ENCODE measurements around the gene MAPT. TPM values are rescaled to one million over a fixed set of nuclear protein-coding genes. Genes with fewer than 3 reads are reported as not detected.
A peak's percentile ranks its signal among the peaks of the same experiment; 100 is the strongest.

MAPT gene
- total RNA-seq, 4 donors from 2014 or later = 0.44 to 12.2 (median 3.3) TPM

DNA sequence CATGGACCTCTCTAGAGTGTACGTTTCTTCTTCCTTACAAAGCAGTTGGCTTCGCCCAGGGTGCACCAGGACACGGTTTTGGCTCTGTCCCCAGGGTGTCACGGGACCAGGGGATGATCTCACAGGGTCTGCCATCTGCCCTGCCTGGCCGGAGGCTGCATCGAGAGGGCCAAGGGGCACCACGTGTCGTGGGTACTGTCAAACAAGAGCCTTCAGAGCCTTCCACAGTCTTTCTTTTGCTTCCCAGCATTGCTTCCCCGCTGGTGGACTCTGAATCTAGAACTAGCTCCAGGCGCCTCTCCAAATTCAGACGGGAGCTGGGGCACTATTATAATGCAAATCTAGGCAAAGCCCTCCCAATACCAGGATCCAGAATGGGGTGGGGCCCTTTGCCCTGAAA lies 47.9 kb downstream of the MAPT start:
- intact Hi-C loops (cut with DNase I) = no loop called here
- Histone ChIP-seq H3K9me3 (no peaks in the 10 kb centered on the region), H3K4me1 (peaks cover 0 to 32% (median 0%) of the 10 kb centered on the region in 3 donors), H3K27me3 (peaks cover 0 to 3% (median 0%) of the 10 kb centered on the region in 4 donors), H3K36me3 (no peaks in the 10 kb centered on the region), H3K27ac (peak overlapping the region in 3 of 4 donors; percentile 35 to 78 (median 76)), H3K4me3 (no peak overlapping the region)
- 24 to 26% methylated on average over 3 to 6 of the region's 11 CpGs for WGBS, 2 donors
- no peak for DNase-seq
- TF ChIP-seq POLR2A (IDR thresholded peaks at IDR 0.05) = no peak
- TF ChIP-seq, protein P1, sequence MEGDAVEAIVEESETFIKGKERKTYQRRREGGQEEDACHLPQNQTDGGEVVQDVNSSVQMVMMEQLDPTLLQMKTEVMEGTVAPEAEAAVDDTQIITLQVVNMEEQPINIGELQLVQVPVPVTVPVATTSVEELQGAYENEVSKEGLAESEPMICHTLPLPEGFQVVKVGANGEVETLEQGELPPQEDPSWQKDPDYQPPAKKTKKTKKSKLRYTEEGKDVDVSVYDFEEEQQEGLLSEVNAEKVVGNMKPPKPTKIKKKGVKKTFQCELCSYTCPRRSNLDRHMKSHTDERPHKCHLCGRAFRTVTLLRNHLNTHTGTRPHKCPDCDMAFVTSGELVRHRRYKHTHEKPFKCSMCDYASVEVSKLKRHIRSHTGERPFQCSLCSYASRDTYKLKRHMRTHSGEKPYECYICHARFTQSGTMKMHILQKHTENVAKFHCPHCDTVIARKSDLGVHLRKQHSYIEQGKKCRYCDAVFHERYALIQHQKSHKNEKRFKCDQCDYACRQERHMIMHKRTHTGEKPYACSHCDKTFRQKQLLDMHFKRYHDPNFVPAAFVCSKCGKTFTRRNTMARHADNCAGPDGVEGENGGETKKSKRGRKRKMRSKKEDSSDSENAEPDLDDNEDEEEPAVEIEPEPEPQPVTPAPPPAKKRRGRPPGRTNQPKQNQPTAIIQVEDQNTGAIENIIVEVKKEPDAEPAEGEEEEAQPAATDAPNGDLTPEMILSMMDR (IDR thresholded peaks at IDR 0.05) = no peak

DNA sequence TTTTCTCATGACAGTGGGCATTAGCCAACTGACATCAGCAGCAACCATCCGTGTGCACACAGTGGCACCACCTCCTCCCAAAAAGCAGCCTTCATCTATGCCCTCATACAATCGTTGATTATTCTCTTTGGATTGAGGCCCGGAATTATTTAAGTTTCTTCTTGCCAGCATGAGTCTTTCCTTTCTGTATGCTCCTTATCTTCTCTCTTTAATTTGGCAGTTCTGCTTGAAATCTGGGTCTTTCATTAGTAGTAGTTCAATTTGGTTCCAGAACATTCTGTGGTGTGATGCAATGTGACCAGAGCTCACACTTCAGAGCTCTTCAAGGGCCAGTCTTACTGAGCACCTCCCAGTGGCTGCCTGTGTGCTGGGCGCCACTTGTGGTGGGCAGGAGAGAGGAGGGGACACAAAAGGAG lies 52.5 kb downstream of the MAPT start:
- WGBS, 2 donors = 55 to 63% methylated on average over 4 of the region's 4 CpGs
- DNase-seq = no peak
- Histone ChIP-seq H3K4me3 (no peak overlapping the region), H3K27me3 (peaks cover 0 to 25% (median 0%) of the 10 kb centered on the region in 4 donors), H3K27ac (no peak overlapping the region), H3K9me3 (no peaks in the 10 kb centered on the region), H3K4me1 (peaks cover 0 to 30% (median 11%) of the 10 kb centered on the region in 3 donors), H3K36me3 (no peaks in the 10 kb centered on the region)
- TF ChIP-seq POLR2A (IDR thresholded peaks at IDR 0.05) = no peak
- TF ChIP-seq, protein P1 (IDR thresholded peaks at IDR 0.05) = no peak
- intact Hi-C loops (cut with DNase I) = no loop called here

DNA sequence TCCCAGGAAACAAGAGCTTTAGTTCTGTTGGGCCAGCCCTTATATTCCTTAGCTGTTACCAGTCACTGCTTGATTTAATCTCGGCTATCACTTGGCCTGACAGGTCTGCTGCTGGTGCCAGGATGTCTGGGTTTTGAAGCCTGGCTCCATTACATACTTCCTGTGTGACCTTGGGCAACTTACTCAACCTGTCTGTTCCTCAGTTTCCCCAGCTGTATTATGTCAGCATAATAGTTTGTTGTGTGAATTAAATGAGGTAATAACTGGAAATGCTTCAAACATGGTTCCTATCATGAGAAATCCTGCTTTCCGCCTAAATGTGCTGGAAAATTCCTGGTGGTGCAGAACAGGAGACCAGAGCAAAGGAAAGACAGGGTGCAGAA lies 54.1 kb downstream of the MAPT start:
- TF ChIP-seq, protein P1 (IDR thresholded peaks at IDR 0.05) = no peak
- TF ChIP-seq POLR2A (IDR thresholded peaks at IDR 0.05) = no peak
- intact Hi-C loops (cut with DNase I) = no loop called here

DNA sequence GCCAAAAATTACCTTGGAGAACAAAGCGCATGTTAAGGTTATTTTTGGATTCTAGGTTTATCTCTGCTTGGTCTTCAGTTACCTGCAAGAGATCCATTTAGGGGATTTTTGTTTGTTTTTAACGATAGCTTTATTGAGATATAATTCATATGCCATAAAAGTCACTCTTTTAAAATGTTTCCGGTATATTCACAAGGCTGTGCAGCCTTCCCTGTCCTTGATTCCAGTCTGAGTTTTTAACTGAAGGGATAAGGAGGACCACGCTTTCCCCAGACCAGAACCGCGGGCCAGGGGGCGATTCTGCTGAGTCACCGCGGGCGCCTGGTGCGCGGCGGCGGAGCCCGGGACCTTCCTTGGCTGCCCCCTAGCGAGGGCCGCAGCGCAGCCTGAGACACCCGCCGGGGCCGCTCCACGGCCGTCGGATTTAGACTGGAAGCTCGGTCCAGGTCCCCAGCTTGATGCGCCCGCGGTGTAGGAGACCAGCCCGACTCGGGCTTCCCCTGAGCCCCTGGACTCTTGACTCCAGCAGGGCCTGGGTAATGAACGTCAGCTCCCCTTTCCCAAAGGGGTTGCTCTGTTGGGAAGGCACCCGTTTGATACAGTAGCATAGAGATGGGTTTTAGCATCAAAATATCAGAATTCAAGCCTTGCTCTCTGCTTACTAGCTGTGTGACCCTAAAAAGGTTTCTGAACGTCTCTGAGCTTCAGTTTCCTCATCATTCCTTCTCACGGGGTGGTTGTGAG lies 54.7 kb downstream of the MAPT start:
- peak overlapping the region in 2 of 4 donors; percentile 33 to 44 for H3K27ac ChIP-seq
- peak overlapping the region in 3 of 4 donors; percentile 17 to 53 (median 20) for H3K4me3 ChIP-seq
- WGBS, 2 donors = 15 to 22% methylated on average over 7 to 9 of the region's 34 CpGs
- TF ChIP-seq POLR2A (IDR thresholded peaks at IDR 0.05) = no peak
- TF ChIP-seq, protein P1 (IDR thresholded peaks at IDR 0.05) = peak; percentile 42 to 80 (median 74)
- no peaks in the 10 kb centered on the region for H3K36me3 ChIP-seq
- intact Hi-C loops (cut with DNase I) = no loop called here
- no peaks in the 10 kb centered on the region for H3K9me3 ChIP-seq
- peaks cover 0 to 23% (median 11%) of the 10 kb centered on the region in 3 donors for H3K4me1 ChIP-seq
- peaks cover 0 to 25% (median 0%) of the 10 kb centered on the region in 4 donors for H3K27me3 ChIP-seq
- no peak for DNase-seq

More for the DNA sequence above, 54.1 kb downstream of the MAPT start:
- peaks cover 0 to 23% (median 11%) of the 10 kb centered on the region in 3 donors for H3K4me1 ChIP-seq
- H3K27ac ChIP-seq = peak overlapping the region in 3 of 4 donors; percentile 11 to 44 (median 33)
- H3K9me3 ChIP-seq = no peaks in the 10 kb centered on the region
- DNase-seq = no peak
- WGBS, 2 donors = 60 to 63% methylated on average over 2 of the region's 2 CpGs
- H3K36me3 ChIP-seq = no peaks in the 10 kb centered on the region
- H3K4me3 ChIP-seq = no peak overlapping the region
- peaks cover 0 to 25% (median 0%) of the 10 kb centered on the region in 4 donors for H3K27me3 ChIP-seq

DNA sequence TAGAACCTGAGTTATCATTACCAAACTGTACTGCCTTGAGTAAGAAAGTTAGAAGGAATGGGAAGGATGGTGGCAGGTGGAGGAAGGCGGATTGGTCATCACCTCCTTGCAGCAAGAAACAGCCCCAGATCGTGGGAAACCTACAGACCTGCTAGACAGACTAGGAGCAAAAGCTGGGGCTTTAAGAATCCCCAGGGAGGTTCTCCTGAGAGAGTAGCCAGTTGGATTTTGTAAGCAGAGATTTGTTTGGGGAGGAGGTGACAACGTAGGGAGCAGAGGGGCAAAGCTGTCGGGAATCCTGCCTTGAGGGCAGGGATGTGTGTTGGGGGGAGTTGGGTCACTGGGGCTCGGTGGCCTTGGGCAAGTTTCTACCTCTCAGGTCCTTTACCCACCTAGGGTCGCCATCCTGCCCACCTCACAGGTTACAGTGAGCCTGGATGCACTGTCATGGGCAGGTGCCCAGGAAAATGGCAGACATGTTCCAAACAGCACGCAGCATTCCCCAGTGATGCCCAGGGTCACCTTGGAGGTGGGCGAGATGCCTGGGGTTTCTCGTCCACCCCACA lies 55.5 kb downstream of the MAPT start:
- Histone ChIP-seq H3K9me3 (no peaks in the 10 kb centered on the region), H3K4me1 (peaks cover 0 to 23% (median 11%) of the 10 kb centered on the region in 3 donors), H3K27ac (no peak overlapping the region), H3K27me3 (peaks cover 0 to 22% (median 0%) of the 10 kb centered on the region in 4 donors), H3K4me3 (no peak overlapping the region), H3K36me3 (no peaks in the 10 kb centered on the region)
- 67 to 77% methylated on average over 7 to 9 of the region's 9 CpGs for WGBS, 2 donors
- intact Hi-C loops (cut with DNase I) = loop anchor here (10.0 kb wide), 1 partner anchor 65 kb away; no protein-coding TSS in a partner anchor
- DNase-seq = no peak
- TF ChIP-seq, protein P1 (IDR thresholded peaks at IDR 0.05) = no peak
- no peak for TF ChIP-seq POLR2A (IDR thresholded peaks at IDR 0.05)
